GM04503 (cell line): ENCODE results near the gene RPGRIP1L.

ENCODE experiments used
- DNase-seq: peaks from one replicate; pipeline ENCODE4 v3.0.0-alpha.2; 2012; ENCODE audit warnings: low read depth

RPGRIP1L gene

DNA sequence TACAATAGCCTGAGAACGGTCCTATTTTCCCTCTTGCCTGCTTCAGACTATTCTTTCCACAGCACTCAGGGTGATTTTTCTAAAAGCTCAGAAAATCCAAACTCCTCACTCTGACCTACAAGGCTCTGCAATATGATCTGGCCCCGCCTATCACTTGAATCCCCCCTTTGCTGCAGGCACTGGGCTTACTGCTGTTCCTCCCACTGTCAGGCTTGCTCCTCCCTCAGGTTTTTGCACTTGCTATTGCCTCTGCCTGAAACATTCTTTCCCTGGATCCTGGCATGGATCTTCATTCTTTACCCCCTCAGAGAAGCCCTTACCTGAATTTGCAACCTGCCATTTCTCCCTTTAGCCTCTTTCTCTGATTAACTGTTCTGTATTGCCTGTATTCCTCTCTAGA lies 52.3 kb downstream of the RPGRIP1L start:
- DNase-seq: no peak

DNA sequence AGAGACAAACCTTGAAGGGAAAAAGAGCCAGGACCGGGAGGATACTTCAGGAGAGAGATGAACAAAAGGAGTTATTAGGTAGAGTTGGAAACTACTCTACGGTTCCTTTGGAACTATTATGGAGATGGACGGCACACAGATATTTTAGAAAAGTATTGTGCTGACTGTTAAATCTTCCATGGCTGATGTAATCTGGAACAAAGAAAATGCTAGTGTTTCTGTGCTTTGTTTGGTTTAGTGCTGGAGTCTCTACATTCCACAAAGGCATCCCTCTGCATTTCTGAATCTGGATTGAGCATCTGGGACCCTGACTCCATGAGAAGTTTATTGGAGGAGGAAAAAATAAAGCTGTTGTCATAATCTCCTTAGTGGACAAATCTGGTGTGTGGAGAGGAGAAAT lies 57.2 kb downstream of the RPGRIP1L start:
- DNase-seq: no peak

DNA sequence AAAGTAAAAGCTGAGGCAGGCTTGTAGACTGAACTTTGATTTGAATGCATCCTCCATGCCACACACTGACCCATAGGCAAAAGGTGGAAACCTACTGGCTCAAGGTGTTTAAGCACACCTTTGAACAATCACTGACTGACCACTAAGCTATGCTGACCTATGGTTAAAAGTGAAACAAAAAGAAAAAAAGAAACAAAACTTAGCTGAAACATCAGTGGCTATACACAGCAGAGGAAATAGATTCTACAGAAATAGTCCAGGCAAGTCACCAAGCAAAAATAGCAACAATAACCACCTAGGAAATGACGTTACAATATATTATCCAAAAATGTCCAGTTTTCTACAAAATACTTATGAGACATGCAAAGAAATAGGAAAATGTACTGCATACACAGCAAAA lies 60.2 kb downstream of the RPGRIP1L start:
- no peak for DNase-seq

DNA sequence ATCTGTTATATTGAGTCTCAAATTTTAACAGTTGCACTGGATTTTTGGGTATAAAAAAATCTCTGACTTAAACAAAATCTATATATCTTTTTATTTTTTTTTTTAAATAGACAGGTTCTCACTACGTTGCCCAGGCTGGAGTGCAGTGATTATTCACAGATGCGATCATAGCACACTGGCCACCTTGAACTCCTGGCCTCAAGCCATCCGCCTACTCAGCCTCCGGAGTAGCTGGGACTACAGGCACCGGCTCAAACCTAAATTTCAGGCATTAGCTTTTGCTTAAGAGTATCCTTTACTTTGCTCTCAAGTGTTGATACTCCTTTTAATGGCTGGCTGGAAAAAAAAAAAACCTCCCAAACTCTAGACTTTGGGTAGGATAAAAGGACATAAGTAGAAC lies 61.6 kb downstream of the RPGRIP1L start:
- no peak for DNase-seq

DNA sequence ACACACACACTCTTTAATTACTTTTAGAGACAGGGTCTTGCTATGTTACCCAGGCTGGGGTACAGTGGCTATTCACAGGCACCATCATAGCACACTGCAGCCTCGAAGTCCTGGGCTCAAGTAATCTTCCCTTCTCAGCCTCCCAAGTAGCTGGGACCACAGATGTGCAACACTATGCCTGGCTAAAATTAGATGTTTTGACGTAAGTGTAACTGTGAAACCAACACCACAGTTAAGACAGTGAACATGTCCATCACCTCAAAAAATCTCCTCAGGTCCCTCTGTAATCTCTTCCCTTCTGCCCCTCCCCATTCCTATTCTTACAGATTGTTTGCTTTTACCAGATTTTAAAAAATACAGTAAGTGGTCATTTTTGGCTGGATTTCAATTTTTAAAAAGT lies 66.7 kb downstream of the RPGRIP1L start:
- DNase-seq: no peak

DNA sequence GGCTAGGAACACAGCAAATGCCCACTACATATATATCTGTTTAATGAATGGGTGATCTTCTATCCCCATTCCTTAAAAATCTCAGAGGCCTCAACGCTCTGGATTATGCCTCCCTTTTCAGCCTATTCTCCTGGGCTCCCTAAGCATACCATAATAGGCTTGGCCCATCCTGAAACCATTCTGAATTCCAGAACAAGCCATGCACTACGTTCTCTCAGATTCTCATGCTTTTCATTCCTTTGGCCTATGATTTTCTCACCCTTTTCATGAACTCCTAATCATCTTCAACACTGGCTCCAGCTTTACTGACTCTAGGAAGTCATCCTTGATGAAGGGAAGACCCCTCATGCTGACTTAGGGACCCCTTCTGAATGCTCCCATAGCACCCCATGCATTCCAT lies 71.1 kb downstream of the RPGRIP1L start:
- DNase-seq: no peak

DNA sequence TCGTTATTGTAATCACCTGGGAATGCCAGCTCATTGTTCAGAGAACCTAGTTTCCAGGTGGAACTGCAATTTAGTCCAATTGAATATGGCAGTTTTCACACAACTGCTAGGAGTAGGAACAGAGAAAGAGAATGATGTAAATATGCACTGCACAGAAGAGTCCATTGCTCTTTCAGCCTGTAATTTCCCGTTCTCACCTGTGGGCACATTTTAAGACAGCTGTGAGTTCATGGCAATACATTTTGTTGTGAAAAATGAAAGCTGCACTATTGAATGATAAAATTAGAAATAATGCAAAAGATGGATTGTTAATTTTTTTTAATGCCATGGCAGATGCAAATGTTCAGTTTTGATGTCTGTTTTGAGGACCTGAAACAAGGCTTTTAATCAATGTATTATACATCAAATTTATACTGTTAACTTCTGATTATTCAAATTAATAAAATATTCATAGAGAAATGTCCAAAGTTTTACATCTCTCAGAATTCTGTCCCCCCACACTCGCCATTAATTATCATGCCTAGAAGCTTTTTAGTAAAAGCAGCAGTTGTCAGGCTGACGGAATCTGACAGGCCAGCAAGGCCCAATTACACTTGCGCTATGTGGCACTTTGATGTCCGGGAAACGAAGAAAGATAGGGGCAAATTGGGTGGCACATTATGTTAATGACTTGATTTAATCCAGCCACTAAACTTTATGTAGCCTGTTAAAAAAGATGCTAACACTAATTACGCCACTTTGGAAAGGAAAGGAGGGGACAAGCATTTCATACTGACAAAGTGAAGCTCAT lies 72.2 kb downstream of the RPGRIP1L start:
- DNase-seq: no peak

DNA sequence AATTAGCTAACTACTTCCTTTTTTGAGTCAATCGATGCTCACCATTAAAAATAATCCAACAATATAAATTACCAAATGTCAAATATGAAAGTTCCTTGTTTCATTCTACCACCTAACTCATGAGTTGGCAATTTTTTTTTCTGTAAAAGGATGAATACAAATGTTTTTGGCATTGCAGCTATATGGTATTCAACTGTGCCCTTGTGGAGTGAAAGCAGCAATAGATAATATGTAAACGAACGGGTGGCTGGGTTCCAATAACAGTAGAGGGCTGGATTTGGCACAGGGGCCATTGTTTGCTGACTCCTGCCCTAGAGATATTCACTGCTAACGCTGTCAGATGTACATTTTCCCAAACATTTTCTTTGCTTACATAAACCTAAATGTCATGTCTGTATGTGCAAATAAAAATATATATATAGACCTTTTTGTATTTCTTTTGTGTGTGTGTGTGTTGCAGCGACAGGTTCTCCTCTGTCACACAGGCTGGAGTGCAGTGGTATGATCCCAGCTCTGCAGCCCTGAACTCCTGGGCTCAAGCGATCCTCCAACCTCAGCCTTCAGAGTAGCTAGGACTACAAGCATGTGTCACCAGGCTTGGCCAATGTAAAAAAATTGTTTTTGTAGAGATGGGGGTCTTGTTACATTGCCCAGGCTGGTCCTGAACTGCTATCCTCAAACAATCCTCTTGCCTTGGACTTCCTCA lies 73.9 kb downstream of the RPGRIP1L start:
- DNase-seq: no peak

DNA sequence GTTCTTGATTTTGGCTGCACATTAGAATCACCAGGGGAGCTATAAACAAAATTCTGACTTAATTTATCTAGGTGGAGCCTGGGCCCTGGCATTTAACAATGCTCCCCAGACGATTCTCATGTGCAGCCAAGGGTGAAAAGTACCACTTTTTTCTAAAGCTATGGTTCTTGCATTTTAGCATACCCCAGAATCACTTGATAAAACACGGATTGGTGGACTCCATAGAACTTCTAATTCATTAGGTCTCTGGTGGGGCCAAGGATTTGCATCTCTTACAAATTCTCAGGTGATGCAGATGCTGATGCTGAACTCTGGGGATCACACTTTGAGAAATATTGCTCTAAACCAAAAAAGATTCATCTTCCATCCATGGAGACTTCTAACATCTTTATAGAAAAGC lies 74.5 kb downstream of the RPGRIP1L start:
- DNase-seq: no peak

DNA sequence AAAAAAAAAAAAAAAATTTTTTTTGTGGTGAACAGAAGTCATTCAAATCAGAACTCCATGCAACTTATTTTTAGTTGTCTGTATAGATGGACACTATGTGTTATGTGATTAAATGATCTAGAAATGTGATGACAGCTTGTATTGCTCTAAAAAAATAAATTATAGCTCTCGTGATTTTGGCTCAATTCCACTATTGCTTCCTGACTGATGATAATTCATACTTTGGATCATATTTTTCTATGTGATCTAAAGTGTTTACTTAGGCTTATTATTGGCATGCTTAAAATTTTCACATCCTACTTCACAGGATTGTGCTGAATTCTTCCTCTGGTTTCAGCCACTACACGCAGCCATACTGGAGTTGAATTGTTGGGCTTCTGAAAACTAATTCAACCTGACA lies 76.8 kb downstream of the RPGRIP1L start:
- no peak for DNase-seq

DNA sequence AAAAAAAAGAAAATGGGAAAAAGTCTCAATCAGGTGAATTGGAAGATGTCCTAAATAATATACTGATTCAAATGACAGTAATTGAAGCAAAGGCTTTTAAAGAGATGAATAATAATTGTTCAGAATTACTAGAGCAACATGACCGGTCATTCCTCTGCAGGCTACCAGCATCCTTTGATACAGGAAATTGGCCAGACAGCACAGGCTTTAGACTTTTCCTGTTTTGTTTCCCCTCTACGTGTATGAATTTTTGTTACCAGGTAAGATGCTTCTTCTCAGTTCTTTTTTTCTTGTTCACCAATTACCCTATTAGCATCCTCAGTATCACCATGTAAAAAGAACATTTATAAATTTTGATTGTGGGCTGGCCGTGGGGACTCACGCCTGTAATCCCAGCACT lies 77.5 kb downstream of the RPGRIP1L start:
- DNase-seq: no peak

DNA sequence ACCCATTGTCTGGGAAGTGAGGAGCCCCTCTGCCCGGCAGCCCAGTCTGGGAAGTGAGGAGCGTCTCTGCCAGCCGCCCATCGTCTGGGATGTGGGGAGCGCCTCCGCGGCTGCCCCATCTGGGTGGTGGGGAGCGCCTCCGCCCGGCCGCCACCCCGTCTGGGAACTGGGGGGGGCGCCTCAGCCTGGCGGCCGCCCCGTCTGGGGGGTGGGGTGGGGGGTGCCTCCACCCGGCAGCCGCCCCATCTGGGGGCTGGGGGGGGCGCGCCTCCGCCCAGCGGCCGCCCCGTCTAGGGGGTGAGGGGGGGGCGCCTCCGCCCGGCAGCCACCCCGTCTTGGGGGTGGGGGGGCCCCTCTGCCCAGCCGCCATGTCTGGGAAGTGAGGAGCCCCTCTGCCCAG lies 78.4 kb downstream of the RPGRIP1L start:
- DNase-seq: no peak

DNA sequence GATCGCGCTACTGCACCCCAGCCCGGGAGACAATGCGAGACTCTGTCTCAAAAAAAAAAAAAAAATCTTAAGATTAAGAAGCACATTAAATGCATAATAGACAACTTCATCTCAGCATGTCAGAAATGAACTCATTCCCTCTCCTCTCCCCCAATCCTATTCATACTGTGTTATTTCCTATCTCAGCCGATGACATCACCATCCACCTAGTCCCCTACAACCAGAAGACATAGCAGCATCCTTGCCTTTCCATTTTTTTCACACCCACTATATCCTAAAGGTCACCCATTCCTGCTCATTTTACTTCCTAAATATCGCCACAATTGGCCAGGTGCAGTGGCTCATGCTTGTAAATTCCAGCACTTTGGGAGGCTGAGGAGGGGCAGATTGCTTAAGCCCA lies 81.3 kb downstream of the RPGRIP1L start:
- no peak for DNase-seq

DNA sequence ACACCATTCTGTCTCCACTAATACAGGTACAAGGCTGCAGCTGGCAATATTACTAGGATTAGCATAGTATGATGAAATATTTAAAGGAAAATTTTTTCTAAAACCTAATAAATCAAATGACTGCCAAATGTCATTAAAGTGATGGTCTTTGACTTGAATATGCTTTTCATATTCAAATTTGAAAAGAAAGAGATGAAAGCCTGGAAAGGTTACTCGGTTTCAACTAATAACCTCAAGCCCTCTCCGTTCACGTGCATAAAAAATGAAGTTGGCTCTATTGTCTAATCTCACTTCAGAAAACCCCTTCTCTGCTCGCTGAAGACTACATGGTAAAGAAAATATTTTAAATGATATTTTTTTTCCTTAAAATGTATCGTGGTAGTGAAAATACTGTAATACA lies 83.2 kb downstream of the RPGRIP1L start:
- no peak for DNase-seq

DNA sequence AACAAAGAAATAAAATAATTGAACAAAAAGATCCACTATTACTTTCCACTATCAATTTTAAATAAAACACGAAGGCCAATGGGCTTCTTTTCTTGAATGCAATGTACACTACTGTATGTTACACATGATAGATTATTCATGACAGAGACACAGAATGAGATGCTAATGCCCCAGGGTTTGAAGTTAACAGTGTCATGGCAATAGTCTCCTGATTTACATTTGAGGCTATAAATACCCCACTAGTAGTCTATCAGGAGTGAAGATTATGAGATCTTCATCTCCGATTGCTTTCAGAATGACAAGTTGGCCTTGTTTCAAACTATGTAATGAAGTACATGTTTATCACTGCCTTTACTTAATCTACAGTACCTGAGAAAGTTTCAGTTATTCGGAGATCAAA lies 84.4 kb downstream of the RPGRIP1L start:
- no peak for DNase-seq

DNA sequence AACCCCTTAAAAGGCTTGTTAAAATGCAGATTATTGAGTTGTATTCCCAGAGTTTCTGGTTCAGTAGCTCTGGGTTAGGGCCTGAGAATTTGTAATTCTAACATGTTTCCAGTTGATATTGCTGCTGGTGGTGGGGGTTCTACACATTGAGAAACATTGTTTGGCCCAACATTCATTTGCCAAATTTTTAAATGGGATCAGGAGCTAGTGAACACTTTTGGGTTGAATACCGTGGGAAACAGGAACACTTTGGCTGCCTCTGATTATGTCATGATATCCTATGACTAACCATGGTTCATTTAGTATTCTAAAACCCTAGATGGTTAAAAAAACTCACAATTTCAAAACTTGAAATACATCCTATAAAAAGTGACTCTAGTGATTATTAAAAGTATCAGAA lies 89.3 kb downstream of the RPGRIP1L start:
- DNase-seq: no peak

DNA sequence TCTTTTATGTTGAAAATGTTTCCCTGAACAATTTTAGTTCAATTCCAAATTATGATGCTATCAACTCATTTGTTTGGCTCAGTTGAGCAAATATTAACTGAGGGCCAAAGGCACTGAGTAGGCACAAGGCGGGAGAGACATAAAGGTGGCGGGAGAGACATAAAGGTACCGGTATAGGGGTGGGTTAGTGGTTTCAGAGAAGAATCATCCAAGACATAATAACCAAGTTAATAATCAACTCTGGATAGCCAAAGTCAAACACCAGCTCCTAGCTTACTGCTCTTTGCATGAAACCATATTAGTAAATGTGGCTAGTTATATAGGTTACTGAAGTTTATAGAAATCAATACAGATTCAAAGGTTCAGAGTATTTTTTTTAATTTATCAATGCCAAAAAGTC lies 91.7 kb downstream of the RPGRIP1L start:
- DNase-seq: no peak

DNA sequence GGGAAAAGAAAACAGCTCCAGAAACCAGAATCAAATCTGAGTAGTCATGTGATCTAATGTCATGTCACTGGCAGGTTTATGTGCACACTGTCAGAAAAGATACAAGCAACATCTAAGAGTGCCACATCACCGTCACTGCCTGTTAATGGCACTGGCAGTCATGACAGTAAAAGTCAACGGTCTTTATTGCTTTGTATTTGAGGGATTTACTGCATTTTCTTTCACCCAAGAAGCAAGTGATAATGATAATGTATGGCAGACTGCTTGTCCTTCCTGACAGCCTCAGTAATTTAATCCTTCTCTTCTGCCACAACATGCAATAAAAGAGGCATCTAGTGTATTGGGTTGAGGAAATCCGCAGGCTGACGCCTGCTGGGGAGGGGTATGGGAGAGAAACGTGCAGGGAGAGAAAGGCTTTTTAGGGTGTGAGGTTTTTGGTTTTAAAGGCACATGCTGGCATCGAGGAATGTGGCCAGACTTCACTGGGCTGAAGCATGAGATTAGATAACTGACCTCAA lies 92.4 kb downstream of the RPGRIP1L start:
- DNase-seq: no peak

DNA sequence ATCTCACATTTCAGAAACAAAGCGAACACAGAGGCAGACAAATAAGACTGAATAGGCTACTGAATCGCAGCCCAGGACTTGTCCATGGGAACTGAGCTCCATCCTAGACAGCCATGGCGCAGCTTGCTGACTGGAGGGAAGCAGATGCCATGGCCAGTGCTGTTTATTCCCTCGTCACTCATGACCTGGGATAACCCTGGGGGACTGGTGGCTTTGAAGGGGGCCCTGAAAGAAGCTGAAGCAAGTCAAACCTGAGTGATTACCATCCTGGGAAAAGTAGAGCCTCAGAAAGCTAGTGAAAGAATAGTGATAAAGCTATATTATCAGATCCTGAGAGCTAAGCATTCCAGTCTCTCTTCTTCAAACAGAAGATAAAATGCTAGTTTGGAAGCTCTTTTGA lies 94.1 kb downstream of the RPGRIP1L start:
- DNase-seq: no peak

DNA sequence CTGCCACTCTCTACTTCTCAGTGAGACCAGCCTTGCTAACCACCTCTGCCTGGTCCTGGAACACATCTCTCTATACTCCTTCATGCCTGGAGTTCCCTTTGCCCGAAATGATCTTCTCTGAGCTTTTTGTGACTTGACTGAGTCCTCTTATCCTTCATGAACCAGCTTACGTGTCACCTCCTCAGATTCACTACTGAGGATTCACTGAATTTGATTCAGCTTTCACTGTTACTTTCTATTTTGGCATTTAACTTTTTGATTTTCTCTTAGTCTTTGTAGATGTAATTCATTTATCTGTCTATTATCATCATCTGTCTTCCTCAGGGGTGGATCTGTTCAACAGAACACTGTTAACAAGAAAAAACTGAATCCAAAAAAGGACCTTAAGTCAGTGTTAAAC lies 95.6 kb downstream of the RPGRIP1L start:
- DNase-seq: no peak

DNA sequence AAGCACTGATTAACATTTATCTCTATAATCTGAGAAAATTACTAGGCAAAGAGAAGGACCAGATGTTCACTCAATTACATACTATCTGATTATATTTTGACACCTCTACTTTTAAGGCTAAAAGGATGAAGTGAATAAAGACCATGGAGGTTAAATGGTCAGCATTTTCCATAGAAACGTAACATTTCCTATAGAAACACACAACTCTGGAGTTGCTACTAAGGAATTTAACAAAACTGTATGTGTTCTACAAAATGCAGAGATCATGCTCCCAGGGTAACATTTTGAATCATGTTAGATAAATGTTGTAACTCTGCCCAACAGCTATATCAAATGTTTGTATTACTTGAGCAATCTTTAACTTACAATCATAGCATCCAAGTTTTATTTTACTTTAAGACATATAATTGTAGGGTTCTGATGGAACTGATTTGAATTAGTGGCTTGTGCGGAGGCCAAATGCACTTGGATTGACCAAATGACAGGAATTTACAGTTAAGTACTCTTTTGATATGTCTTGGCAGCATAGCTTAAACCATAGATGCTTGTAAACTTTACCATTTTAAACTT lies 97.7 kb downstream of the RPGRIP1L start:
- no peak for DNase-seq

DNA sequence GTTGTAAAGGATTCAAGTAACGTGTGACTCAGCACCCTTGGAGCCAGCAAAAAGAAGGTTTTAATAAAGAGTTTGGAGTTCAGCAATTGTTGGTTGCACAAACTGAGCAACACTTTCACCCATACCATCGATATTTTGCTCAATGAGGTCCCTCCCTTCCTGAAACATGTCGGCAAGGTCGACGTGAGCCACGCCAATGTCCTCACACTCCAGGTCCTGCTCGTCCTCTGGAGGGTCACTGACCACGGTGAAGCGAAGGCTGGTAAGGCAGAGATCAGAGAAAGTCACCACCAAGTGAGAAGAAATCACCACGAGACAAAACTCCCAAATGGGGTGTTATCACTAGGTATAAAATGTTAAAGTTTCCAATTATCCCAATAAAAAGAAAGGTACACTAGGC lies 98.3 kb downstream of the RPGRIP1L start:
- no peak for DNase-seq

DNA sequence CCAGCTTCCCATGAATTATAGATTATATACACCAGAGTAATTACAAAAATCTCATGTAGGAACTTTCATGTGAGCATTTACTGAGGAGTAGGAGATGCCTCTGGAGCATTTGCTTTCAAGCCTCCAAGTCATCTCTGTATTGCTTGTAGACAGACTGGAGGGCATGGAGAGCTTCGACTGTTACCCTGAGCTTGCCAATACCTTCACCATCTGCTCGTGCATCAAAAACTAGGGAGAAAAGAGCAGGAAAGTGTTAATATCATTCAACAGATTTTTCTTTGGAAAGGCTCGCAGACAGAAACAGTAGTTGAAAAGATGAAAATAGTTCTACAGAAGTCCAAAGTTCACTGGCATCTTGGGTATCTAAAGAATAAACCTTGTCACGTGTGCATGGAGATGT lies 101.7 kb downstream of the RPGRIP1L start:
- DNase-seq: no peak
